Stimulated activated CD8-positive, alpha-beta memory T cell treated with anti-CD3 and anti-CD28 coated beads, Interleukin-4, amount 100 ng/mL, for 4 hours (primary cell): ENCODE data around the gene TMEM131.
"Not testable (repeated sequence)": the region's sequence is repeated elsewhere in the genome, so short reads cannot be mapped to it uniquely, and the experiment has no call there.

Experiments used
- DNase-seq, 2 donors: peaks; one replicate each; pipeline ENCODE4 v3.0.0-alpha.2; 2020; ENCODE audit warnings: low read depth in 2 of 2, low spot score in 1 of 2

The TMEM131 gene

DNA sequence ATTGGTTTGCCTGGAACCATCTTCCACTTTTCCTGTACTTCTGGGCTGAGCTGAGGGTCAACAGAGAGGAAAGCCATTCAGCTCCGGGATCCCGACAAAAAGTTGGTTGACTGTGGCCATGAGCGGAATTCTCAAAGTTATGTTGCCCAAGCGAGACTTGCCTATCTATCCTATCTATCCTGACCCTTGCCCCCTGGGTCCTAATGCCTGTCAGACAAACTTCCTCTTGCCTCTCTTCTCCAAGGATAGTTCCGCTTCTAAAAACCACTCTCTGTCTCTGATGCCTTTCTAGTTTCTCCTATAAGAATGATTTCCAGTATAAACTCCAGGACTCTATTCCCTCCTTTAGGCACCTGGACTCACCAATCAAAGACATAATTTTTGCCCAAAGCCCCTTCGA, 173.9 kb downstream of the TMEM131 start:
- not testable (repeated sequence) for DNase-seq

GRCh38 chr2:97819754-97820153, 176.0 kb downstream of the TMEM131 start:
- DNase-seq = no peak

- DNase-seq = no peak
These were observed 179.3 kb downstream of the TMEM131 start for GRCh38 chr2:97816411-97816810.

- DNase-seq = no peak
These were observed 182.8 kb downstream of the TMEM131 start for GRCh38 chr2:97812931-97813330.

DNA sequence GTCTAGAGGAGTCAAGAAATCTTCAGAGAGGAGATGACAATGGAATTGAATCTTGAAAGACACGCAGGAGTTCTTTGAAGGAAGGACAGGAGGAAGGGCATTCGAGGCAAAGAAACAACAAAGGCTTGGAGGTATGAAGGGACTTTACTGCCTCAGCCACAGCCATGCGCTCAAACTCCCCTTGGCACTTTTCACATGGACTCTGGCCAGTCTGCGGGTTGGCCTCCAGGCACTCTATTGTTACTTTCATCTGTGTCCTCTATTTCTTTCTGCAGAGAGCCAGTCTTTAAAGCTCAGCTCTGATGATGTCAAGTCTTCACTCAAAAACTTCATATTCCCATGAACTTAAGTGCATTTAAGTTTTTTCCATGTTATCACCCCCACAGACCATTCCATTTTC, 186.9 kb downstream of the TMEM131 start:
- DNase-seq = no peak

DNA sequence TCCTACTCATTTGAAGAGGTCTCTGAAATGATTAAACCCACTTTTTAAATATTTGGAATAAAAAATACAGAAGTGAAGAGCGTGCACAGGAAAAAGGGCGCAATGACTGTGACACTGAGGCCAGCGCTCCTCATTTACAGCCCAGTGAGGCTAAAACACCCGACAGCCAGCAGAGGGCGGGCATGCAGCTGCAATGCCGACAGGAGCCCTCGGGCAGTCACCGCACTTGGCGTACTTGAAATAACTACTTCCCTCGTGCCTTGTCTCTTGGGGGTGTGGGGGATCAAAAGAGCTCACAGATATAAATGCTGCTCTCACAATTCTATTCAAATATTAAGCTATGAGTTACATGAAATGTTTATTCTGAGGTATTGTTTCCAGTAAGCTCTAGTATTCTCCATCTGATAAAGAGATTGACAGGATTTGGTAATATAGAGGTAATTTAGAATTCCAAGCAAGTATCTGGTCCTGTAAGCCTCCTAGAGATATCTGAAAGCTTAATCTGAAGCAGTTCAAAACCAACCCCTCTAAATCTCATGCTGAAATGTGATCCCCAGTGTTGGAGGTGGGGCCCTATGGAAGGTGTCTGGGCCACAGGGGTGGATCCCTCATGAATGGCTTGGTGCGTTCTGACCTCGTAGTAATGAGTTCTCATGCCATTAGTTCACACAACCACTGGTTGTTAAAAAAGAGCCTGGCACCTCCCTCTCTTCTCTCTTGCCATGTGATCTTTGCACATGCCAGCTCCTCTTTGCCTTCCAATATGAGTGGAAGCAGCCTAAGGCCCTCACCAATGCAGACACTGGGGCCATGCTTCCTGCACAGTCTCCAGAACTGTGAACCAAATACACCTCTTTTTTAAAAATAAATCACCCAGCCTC, 188.8 kb downstream of the TMEM131 start:
- peak; percentile 45 to 59 for DNase-seq

DNA sequence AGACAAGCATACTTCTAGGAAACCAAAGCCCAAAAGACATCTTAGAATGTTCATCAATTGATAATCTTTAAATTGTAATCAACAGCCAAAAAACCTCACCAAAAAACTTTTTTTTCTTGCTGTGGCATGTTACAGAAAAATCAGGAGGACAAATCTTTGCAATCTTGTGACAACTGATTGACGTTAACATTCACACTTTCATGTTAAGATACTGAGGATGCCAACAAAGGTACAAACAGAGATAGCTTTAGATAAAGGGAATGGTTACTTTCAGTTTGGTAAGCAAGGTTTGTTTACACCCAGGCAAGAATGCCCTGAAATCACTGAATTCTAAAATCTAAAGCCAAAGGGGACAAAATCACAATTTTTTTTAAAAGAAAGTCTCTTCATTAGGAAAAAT, 190.0 kb downstream of the TMEM131 start:
- DNase-seq = no peak

DNA sequence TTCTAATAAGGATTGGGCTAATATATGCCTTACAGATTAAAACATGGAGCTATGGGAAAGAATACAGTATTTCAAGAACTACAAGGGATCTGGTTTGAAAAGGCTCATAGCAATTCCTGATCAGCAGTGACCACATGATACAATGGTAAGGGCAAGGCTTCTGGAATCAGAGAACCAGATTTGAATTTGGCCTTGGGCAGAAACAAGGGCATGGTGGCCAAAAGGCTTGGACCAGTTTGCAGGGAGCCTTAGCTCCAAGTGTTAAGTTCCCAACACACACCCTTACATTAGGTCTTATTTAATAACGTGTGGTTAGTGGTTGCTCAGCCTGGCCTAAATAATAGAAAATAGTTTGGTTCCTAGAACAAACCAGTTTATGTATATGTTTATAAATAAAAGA, 194.7 kb downstream of the TMEM131 start:
- DNase-seq = no peak

- DNase-seq = no peak
These were observed 197.3 kb downstream of the TMEM131 start for GRCh38 chr2:97798416-97798815.

DNA sequence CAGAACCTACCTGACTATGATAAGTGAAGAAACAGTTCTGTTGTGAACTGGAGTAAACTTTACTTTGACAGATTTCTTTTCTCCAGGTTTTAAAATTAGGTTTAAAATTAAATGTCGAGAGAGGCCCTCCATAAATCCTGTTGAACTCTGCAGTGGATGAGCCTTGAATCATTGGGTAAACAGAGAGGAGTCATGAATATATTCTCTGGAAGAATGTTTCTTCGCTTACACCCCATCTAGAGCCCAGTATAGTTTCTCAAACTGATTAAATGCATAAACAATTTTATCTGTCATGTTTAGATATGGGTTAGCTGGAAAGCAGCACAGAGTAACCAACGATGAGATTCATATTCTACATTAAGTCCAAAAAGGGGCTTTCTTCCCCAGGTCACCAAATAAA, 198.4 kb downstream of the TMEM131 start:
- DNase-seq = no peak

DNA sequence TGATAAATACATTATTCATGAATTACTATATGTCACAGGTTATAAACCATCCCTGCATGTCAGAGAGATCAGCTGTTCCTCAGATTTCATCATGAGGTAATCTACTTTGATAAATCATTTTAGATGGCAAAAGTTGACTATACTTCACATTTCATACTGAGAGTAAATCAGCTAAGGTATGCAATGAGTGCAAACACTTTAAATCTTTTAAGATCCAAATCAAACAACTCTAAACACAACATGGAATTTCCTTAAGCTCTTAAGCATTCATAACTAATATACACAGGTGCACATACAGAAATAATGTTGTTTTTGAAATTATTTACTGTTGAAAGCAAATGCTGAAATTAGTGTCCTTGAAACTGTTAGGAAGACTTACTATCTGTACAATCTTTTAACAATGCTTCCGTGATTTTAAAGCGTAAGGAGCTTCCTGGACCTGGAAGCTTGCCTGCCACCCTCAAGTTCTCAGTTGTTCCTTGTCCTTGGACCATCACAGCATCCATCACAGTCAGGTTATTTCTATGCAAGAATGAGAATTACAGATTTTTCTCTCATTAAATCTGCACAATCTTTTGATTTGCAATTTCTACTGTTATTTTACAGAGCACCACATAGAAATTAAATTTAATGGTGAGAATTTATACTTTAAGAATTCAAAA, 199.2 kb downstream of the TMEM131 start:
- no peak for DNase-seq

DNA sequence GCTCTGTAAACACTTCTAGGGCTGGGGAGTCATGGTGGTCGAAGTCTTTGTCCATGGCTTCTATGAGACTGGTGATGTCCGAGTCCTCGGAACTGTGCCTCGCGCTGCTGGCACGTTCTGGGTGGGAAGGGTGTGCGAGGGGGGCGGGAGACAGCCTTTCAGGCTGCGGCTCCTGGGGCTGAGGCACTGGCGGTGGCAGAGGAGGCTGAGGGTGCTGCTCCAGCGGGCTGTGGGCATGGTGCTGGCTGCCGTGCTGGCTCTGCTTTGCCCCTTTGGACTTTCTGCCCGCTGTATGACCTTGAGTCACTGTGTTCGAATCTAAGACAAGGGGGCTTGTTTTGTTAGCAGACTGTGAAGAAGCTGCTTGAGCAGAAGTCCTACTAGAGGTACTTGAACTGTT, 203.3 kb downstream of the TMEM131 start:
- no peak for DNase-seq

DNA sequence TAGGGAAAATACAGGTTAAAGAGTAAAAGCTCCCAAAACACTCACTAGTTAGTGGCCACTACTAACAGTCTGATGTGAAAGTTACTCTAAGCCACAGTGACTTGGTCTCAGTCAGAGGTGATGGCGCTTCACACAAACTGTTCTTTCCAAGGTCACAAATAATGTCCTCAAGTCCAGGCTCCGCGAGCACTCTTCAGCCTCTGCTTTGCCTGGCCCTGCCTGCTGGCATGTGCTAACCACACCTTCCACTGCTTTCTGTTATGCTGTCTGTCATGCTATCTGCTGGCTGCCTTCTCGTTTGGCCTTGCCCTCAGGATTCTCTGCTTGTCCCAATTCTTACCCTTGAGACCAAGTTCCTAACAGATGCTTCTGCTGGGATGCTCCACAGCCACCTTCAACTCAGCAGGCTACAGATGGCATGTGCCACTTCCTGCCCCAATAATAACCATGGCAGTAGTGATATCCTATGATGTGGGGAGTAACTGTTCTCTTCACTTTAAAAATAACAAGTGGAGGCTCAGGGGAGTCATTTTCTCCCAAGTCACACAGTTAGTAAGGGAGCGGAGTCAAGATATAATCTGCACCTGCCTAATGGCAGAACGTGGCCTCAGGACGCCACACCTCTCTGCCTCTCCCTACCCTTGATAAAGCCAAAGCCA, 206.6 kb downstream of the TMEM131 start:
- no peak for DNase-seq

GRCh38 chr2:97785818-97786217, 209.9 kb downstream of the TMEM131 start:
- DNase-seq = no peak

- no peak for DNase-seq
These were observed 210.8 kb downstream of the TMEM131 start for GRCh38 chr2:97784953-97785352.

DNA sequence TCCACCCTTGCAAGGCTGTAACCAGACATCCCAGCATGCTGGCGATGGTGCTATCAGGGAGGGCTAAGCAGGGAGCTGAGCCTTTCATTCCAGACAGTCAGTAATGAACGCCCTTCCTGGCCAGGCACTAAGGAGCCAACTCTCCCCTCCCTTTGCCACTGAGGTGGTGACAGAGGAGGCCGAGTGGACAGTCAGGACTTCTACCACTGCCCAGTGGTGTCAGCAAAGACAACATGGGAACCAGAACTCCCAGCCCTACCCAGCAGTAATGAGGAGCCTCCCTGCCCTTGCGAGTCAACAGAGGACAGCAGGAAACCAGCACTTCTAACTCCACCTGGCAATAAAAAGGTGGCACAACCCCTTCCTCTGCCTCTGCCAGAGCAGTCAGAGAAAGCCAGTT, 213.8 kb downstream of the TMEM131 start:
- no peak for DNase-seq

GRCh38 chr2:97779141-97779540, 216.6 kb downstream of the TMEM131 start:
- no peak for DNase-seq

- DNase-seq = no peak
These were observed 220.7 kb downstream of the TMEM131 start for GRCh38 chr2:97775074-97775473.

GRCh38 chr2:97774425-97774824, 221.3 kb downstream of the TMEM131 start:
- no peak for DNase-seq

GRCh38 chr2:97770445-97770844, 225.3 kb downstream of the TMEM131 start:
- no peak for DNase-seq

DNA sequence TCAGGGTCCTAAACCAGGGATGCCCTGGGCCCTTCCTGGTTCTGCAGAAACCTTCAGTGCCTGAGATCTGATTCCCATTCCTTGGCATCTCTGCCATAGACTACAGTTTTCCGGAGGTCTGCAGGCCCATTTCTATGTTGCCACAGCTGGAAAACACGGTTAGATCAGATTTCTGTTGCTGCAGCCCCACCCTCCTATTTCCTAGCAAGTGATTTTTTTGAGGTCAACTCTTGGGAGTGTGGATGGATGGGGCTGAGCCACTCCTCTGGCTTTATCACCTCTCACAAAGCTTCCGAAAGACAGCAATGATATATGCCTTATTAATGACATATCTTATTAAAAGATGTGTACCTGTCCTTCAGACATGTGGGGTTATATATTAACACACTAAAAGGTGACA, 226.0 kb downstream of the TMEM131 start:
- no peak for DNase-seq

GRCh38 chr2:97769308-97769707, 226.4 kb downstream of the TMEM131 start:
- DNase-seq = no peak
